Fibroblast of lung (primary cell): Measurements from ENCODE around the gene ONECUT3. TPM values are rescaled to one million over a fixed set of nuclear protein-coding genes. Genes with fewer than 3 reads are reported as not detected.
A peak's percentile ranks its signal among the peaks of the same experiment; 100 is the strongest.

ENCODE experiments used
- DNase-seq, 2 donors: peaks; one replicate each; pipeline versions ENCODE4 v3.0.0 to v3.0.0-alpha.2; 2010; ENCODE audit warnings: low read depth in 2 of 2
- H2AFZ ChIP-seq: 2 replicates; pipeline ENCODE4 v1.5.1; 2012; ENCODE audit warnings: low read length, control low read depth, inconsistent platforms
- H3K27ac ChIP-seq: 2 replicates; pipeline ENCODE4 v1.5.1; 2011; ENCODE audit warnings: low read length, control low read depth; ENCODE audit not compliant: insufficient read depth
- H3K27me3 ChIP-seq: 2 replicates; pipeline ENCODE4 v1.5.1; 2011; ENCODE audit warnings: mild to moderate bottlenecking, low read length; ENCODE audit not compliant: control insufficient read depth, insufficient read depth
- H3K36me3 ChIP-seq: 2 replicates; pipeline ENCODE4 v1.5.1; 2011; ENCODE audit warnings: low read length; ENCODE audit not compliant: control insufficient read depth, insufficient read depth
- H3K4me1 ChIP-seq: 2 replicates; pipeline ENCODE4 v1.5.1; 2011; ENCODE audit warnings: low read length; ENCODE audit not compliant: control insufficient read depth, insufficient read depth; ENCODE audit errors: extremely low read depth
- H3K4me2 ChIP-seq: 2 replicates; pipeline ENCODE4 v1.5.1; 2011; ENCODE audit warnings: low read length, control low read depth; ENCODE audit not compliant: insufficient read depth; ENCODE audit errors: extremely low read depth
- H3K4me3 ChIP-seq, 4 experiments: fragments of 200-600 bp in 1 of 4; sonication (generic) in 1 of 4; replicated peaks in 1 of 4; 2 replicates each; pipeline ENCODE4 v1.5.1; 2011 to 2016; ENCODE audit warnings: low read length in 4 of 4, low read depth in 3 of 4, mild to moderate bottlenecking in 3 of 4, control low read depth in 2 of 4, inconsistent platforms in 1 of 4, mixed read lengths in 1 of 4; ENCODE audit not compliant: insufficient read depth in 1 of 4; ENCODE audit errors: control extremely low read depth in 1 of 4
- H3K79me2 ChIP-seq: 2 replicates; pipeline ENCODE4 v1.5.1; 2012; ENCODE audit warnings: mild to moderate bottlenecking, low read length, inconsistent platforms; ENCODE audit not compliant: control insufficient read depth, insufficient read depth
- H3K9ac ChIP-seq: 2 replicates; pipeline ENCODE4 v1.5.1; 2011; ENCODE audit warnings: mild to moderate bottlenecking, low read length, control low read depth; ENCODE audit not compliant: insufficient read depth
- H3K9me3 ChIP-seq: 2 replicates; pipeline ENCODE4 v1.5.1; 2012; ENCODE audit warnings: low read depth, low read length; ENCODE audit not compliant: control insufficient read depth, insufficient read depth
- H4K20me1 ChIP-seq: 2 replicates; pipeline ENCODE4 v1.5.1; 2011; ENCODE audit warnings: low read length; ENCODE audit not compliant: control insufficient read depth, insufficient read depth; ENCODE audit errors: extremely low read depth
- EZH2 ChIP-seq: IDR thresholded peaks from 2 replicates; pipeline ENCODE4 v1.5.1; 2012; ENCODE audit warnings: low read length, control low read depth, mild to moderate bottlenecking; ENCODE audit errors: missing control alignments
- polyA plus RNA-seq, 2 donors: library from polyadenylated mRNA; depleted of rRNA in 1 of 2; stranded (reverse) in 1 of 2; unstranded in 1 of 2; fragments of >200 nt; gene quantifications; 2 replicates each; pipeline ENCODE4 v1.2.1, GENCODE V29; 2011 to 2012; ENCODE audit warnings: missing spikeins in 1 of 2
- total RNA-seq: library from RNA; depleted of rRNA; stranded (reverse); fragments of >200 nt; gene quantifications from 2 replicates; pipeline ENCODE4 v1.2.1, GENCODE V29; 2014
- TF ChIP-seq, protein P1 (sequence below), 2 donors: IDR thresholded peaks in 1 of 2; conservative IDR thresholded peaks in 1 of 2; 1 replicate in 1 of 2; 2 replicates in 1 of 2; pipeline ENCODE4 v1.5.1; 2011 to 2012; ENCODE audit warnings: low read length in 2 of 2, control low read depth in 1 of 2, inconsistent platforms in 1 of 2, low read depth in 1 of 2, mild to moderate bottlenecking in 1 of 2

The ONECUT3 gene
- total and polyA plus RNA-seq, 2 donors (not counting 1 experiment from before 2014, with no cell fraction given), result not detected

DNA sequence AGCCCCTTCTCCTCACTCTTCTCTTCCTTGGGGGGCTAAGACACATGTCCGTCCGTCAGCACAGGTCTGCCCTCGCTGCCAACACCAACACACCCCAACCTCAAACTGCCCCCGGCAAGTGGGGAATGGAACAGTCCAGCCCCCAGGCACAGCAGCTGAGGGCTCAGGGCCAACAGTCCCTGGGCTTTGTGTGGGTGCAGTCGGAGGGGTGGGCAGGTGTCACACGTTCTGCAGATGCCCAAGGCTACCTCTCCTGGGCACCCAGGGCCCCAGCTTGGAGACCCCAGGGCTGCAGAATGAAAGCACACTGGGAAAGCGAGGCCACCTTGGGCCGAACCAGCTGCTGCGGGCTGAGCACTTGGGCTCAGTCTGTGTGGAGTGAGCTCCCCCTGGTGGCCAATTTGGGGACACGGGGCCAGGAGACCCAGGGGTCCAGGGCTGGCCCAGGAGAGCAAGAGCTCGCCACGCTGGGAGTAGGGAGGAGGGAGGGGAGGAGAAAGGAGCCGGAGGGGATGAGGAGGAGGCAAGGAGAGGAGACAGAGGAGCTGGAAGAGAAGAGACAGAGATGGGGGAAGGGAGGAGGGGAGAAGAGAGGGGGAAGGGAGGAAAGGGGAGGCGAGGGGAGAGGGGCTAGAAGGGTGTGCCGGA is 72.7 kb downstream of the ONECUT3 start:
- H3K79me2 ChIP-seq, result peaks cover 8% of the 10 kb centered on the region
- no peak overlapping the region for H3K27ac ChIP-seq
- H3K4me1 ChIP-seq, result peaks cover 5% of the 10 kb centered on the region
- H3K4me3 ChIP-seq, result no peak overlapping the region
- peaks cover 10% of the 10 kb centered on the region for H3K36me3 ChIP-seq
- TF ChIP-seq, protein P1, sequence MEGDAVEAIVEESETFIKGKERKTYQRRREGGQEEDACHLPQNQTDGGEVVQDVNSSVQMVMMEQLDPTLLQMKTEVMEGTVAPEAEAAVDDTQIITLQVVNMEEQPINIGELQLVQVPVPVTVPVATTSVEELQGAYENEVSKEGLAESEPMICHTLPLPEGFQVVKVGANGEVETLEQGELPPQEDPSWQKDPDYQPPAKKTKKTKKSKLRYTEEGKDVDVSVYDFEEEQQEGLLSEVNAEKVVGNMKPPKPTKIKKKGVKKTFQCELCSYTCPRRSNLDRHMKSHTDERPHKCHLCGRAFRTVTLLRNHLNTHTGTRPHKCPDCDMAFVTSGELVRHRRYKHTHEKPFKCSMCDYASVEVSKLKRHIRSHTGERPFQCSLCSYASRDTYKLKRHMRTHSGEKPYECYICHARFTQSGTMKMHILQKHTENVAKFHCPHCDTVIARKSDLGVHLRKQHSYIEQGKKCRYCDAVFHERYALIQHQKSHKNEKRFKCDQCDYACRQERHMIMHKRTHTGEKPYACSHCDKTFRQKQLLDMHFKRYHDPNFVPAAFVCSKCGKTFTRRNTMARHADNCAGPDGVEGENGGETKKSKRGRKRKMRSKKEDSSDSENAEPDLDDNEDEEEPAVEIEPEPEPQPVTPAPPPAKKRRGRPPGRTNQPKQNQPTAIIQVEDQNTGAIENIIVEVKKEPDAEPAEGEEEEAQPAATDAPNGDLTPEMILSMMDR (conservative IDR thresholded peaks at IDR 0.05 in 1 of 2, IDR thresholded peaks at IDR 0.05 in 1 of 2; ENCODE audit: low read depth in 1 of 2, low read length in 2 of 2), result peak; percentile 77 to 82
- TF ChIP-seq EZH2, result no peak
- H4K20me1 ChIP-seq, result no peaks in the 10 kb centered on the region
- no peak overlapping the region for H3K4me2 ChIP-seq
- no peaks in the 10 kb centered on the region for H3K27me3 ChIP-seq
- H2AFZ ChIP-seq, result no peak overlapping the region
- DNase-seq, result peak; percentile 47 to 64
- H3K9ac ChIP-seq, result no peak overlapping the region
- no peaks in the 10 kb centered on the region for H3K9me3 ChIP-seq

DNA sequence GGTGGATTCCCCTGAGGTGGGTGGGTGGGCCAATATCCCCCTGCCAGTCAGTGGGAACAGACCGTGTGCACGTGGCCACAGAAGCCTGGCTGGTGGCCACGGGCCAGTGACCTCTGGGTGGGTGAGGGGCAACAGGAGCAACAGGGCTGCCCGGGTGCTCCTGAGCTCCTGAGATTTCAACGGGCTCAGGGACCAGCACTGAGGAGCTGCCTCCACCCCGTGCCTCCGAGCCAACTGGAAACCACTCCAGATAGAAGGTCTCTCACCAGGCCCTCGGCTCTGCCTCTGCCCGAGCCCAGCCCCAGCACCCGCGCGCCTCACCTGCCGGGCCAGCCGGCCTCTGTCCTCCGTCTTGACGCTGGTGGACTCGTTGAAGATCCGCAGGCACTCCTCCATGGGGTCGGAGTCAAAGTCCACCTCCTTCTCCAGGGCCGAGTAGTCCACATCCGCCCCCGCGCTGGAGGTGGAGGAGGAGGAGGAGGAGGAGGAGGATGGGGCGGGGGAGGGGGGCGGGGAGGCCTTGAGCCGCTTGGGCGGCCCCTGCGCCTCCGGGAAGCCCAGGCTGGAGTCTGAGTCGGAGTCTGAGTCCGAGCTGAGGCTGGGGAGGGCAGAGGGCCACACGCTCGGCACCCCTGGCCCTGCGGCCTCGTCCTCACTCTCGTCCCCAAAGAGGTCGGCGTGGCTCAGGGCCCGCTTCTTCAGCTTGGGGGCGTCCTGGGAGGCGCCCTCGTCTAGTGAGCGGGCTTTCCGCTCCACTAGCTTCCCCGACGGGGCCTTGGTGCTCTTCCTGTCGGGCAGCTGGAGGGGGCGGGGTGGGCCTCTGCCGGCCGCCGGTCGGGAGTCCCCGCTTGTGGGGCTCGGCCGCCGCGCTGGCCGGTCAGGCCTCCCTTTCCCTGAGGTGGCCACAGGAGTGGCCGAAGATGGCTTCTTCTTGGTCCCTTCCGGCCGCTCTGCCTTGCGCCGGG is 73.5 kb downstream of the ONECUT3 start:
- H2AFZ ChIP-seq, result no peak overlapping the region
- peaks cover 5% of the 10 kb centered on the region for H3K4me1 ChIP-seq
- H4K20me1 ChIP-seq, result no peaks in the 10 kb centered on the region
- H3K79me2 ChIP-seq, result peaks cover 10% of the 10 kb centered on the region
- no peak overlapping the region for H3K9ac ChIP-seq
- H3K4me3 ChIP-seq, result no peak overlapping the region
- TF ChIP-seq, protein P1 (conservative IDR thresholded peaks at IDR 0.05 in 1 of 2, IDR thresholded peaks at IDR 0.05 in 1 of 2; ENCODE audit: low read depth in 1 of 2, low read length in 2 of 2), result no peak
- TF ChIP-seq EZH2, result no peak
- no peaks in the 10 kb centered on the region for H3K9me3 ChIP-seq
- H3K27ac ChIP-seq, result no peak overlapping the region
- H3K4me2 ChIP-seq, result no peak overlapping the region
- H3K27me3 ChIP-seq, result no peaks in the 10 kb centered on the region
- H3K36me3 ChIP-seq, result peaks cover 8% of the 10 kb centered on the region
- DNase-seq, result no peak

DNA sequence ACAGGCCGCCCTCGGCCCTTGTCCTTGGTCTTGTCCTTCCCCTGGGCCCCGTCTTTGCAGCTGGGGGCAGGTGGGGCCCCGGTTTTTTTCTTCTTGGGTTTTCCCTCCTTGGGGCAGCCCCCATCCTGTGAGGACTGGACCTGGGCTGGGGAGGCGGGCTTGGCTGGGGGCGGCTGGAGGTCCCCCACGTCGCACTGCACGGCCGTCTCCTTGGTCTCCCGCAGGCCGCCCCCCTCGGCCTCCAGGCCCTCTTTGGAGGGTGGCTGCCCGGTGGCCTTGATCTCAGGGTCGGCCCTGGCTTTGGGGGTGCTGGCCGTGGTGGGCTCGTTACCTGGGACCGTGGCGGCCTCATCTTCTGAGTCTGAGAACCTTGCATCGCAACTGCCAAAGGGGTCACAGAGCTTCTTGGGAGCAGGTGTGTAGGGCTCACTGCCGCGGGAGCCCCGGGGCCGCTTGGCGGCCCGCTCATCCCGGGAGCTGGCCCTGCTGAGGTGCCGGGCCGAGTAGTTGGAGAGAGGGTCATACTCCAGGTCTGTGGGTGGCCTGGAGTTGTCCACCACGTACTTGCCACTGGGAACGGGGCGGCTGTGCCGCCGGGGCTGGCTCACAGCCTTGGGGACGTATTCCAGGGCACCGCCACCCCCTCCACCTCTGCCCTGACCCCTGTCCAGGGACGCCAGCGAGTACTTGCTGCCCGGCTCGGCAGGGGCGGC is 74.4 kb downstream of the ONECUT3 start:
- Histone ChIP-seq H3K9ac (no peak overlapping the region), H3K79me2 (peaks cover 14% of the 10 kb centered on the region), H3K9me3 (no peaks in the 10 kb centered on the region), H3K4me1 (peaks cover 5% of the 10 kb centered on the region), H3K36me3 (peaks cover 10% of the 10 kb centered on the region), H4K20me1 (no peaks in the 10 kb centered on the region), H3K27ac (no peak overlapping the region), H2AFZ (no peak overlapping the region), H3K4me2 (no peak overlapping the region), H3K27me3 (no peaks in the 10 kb centered on the region), H3K4me3 (no peak overlapping the region)
- TF ChIP-seq, protein P1 (conservative IDR thresholded peaks at IDR 0.05 in 1 of 2, IDR thresholded peaks at IDR 0.05 in 1 of 2; ENCODE audit: low read depth in 1 of 2, low read length in 2 of 2), result no peak
- TF ChIP-seq EZH2, result no peak
- DNase-seq, result no peak
